HG03103 (cell line): ENCODE results near the gene PYGM.
A peak's percentile ranks its signal among the peaks of the same experiment; 100 is the strongest.

Source experiments
- ATAC-seq: cut with Tn5 transposase; IDR thresholded peaks from one replicate; pipeline ENCODE4 v1.9.1; 2021; ENCODE audit warnings: low read depth; ENCODE audit not compliant: unreplicated experiment

Gene PYGM

DNA sequence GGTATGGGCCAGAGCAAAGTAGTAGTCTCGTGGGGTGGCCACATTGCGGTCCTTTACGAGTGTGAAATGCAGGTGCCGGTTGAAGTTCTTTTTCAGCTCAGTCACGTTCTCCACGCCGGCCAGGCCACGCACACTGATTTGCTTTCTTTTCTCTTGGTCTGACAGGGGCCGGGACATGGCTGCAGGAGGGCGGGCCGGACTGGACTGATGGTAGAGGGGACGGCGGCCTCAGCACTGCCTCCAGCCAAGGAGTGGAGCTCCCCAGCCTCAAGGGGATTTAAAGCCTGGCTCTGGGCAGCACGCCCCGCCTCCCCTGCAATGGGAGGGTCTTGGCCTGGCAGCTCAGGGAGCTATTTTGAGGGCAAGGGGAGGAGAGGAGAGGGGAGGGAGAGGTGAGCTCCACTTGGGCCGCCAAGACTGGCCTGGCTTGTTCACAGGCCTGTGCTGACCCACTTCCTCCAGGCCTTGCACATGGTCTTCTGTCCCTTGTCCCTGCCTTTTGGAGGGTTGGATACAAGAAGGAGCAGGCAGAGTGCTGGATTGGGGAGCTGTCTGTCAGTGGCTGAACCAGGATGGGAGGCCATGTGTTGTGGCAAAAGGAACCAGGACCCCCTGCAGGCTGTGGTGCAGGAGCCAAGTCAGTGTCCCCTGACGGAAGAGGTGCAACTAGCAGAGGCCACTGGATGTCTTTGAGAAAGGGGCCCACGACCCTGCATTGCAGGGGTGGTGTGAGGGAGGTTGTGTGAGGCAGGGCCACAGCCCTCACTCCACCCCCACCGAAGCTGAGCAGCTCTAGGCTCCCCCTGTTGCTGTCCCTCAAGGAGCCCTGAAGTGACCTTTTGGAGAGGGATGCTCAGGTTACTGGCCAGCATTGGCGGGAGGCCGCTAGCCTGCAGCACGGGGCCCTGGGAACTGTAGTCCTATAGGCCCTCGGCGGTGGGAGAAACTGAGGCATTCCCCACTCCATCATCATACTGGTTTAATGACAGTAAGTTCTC is at the start of gene PYGM:
TSS of gene PYGM (minus strand) at position 253 of the 998 bp plus-strand sequence. CDS start at position 177, 76 bp downstream.
- ATAC-seq: no peak

DNA sequence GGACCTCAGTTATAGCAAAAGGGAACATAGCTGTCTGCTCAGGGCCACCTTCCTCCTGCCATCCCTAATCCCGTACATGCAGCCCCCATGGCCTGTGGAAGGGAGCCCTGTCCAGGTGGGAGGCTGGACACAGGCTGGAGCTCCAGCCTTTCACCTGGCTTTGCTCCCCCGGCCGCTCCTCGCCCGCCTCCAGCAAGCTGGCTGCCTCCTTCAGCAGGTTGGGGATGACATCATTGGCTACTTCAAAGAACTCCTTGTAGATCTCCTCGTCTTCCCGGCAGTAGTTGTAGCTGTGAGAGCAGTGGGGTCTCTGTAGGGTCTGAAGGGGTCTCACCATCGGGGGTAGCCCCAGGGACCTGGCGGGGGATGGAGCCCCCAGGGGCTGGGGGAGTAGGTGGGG is 45.7 kb upstream of the PYGM start:
- ATAC-seq: no peak

DNA sequence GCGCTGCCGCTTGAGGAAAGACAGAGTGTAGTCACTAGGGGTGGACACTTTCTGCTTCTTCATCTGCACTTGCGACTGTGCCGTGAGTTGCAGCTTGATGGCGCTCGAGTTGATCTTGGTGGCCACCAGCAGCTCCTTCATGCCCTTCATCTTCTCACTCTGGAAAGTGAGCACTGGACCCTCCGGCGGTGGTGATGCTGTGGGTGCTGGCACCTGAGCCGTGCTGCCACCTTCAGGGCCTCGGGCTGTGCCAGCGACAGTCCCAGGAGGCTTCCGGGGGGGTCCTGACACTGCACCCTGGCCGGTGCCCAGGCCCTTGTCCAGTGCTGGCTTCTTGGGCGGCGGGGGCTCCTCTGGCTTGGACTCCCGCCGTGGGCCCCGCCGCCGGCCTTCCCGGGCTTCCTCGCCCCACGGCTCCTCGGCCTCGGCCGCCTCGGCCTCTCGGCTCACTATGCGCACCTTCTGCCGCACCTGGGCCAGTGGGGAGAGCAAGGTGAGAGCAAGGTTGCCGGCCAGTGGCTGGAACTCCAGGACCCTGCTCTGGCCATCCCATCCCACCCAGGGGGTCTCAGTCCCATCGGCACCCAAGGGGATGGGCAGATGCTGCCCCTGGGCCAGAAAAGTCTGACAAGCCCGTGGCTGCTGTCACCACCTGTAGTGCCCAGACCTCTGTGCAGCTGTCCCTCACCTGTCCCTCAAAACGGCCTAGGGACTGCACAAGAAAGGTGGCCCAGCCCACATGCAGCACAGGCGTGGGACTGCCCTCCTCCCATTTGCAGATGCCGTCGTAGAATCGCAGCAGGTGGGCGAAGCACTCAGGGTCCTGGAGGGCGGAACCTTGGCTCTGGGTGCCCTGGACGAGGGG is 44.8 kb upstream of the PYGM start:
- no peak for ATAC-seq

GRCh38 chr11:64803846-64804345 is 44.1 kb upstream of the PYGM start:
- ATAC-seq: no peak

- peak; percentile 49 for ATAC-seq
Observed at GRCh38 chr11:64803158-64803845, 43.5 kb upstream of the PYGM start, which contains the start of gene MAP4K2. Gene MAP4K2, minus strand, starts transcription at chr11:64803214. Its CDS starts 65 bp downstream, at chr11:64803149.

DNA sequence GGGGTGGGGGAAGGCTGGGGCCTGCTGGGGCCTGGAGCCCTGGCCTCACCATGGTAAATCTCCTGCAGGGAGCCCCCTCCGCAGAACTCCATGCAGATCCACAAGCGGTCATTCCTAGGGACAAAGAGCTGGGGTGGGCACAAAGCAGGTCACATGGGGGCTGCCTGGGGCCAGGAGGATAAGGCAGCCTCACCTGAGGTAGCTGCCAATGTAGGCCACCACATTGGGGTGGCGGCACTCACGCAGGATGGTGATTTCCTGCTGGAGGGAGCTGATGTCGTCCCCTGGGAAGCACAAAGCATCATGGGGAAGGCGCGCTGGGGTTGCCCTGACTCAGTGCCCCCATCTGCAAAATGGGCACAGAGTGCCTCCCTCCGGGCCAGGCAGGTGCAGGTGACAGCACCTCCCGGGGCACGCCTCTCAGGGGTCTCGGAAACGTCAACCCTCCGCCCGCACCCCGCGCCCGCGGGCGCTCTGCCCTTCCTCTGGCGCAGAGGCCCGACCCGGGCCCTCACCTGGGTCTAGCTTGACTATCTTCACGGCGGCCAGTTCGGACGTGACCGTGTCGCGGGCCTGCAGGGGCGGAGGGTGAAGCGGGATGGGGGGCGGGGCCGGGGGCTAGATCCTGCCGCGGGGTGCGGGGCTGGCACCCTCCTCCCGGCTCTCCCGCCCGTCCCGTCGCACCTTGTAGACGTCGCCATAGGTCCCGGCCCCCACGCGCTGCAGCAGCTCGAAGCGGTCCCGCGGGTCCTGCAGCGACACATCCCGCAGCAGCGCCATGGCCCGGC is 42.8 kb upstream of the PYGM start:
- no peak for ATAC-seq

GRCh38 chr11:64801561-64802369 is 42.0 kb upstream of the PYGM start:
- no peak for ATAC-seq

- ATAC-seq: no peak
Observed at GRCh38 chr11:64801158-64801464, 41.3 kb upstream of the PYGM start.

GRCh38 chr11:64800303-64801157 is 40.8 kb upstream of the PYGM start:
- ATAC-seq: no peak

DNA sequence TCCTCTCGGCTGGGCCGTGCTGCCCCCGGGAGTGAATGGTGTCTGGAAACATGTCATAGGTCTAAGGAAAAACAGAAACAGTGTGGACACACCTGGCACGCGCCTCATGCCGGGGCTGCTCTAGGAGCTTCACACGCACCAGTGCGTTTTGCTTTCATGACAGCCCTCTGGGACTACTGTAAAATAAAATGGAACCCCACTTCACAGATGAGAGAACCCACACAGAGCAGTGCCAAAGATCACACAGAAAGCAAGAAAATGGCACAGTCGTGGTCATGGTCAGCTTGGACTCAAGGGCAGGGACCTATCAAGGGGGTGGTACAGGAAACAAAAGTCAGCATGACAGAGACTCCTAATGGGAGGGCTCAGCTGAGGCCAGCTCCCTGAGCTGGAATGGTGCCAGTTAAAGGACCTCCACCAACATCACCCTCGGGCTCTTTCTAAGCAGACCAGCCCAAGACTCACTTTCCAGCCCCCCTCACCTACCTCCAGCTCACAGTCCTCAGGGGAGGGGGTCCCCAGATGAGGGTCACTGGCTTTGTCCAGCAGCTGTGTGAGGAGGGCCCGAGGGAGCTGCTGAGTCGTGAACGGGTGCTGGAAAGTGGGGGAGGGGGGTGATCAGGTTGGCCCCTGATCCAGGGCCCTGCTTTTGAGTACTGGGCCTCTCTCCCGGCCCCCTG is 40.0 kb upstream of the PYGM start:
- ATAC-seq: no peak

- ATAC-seq: no peak
Observed at GRCh38 chr11:64799256-64799622, 39.5 kb upstream of the PYGM start.

DNA sequence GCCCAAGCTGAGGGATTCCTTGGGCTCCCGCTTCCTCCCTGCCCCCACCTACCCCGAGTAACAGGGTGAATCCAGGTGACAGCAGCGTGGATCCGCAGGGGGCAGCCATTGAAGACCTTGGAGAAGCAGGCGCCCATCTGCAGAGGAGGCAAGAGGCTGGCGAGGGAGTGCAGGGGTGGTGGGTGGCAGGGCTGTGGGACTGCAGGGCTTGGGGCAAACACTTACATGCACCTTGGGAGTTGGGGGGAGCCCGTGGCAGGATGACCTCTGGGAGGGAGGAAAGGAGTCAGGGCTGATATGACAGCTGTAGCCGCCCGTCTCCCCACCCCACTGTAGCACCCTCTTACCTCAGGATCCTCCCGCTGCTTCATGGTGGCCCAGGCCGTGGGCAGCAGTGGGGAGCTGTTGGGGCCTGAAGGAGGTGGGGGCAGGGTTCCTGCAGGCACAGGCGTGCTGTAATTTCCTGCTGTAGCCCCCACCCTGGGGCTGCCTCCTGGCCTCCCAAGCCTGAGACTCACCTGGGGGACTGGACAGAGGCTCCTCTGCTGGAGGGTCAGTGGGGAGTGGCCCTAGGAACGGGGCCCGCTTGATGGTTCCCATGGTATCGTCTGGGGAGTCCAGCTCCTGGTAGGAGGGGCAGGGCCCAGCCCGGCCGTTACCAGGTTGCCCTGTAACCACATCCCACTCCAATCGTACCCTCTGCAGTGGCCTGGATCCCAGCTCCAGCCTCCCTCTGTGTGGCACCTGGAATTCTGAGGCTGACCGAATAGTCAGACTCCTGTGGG is 37.2 kb upstream of the PYGM start:
- ATAC-seq: no peak

- no peak for ATAC-seq
Observed at GRCh38 chr11:64796047-64796756, 36.4 kb upstream of the PYGM start.

DNA sequence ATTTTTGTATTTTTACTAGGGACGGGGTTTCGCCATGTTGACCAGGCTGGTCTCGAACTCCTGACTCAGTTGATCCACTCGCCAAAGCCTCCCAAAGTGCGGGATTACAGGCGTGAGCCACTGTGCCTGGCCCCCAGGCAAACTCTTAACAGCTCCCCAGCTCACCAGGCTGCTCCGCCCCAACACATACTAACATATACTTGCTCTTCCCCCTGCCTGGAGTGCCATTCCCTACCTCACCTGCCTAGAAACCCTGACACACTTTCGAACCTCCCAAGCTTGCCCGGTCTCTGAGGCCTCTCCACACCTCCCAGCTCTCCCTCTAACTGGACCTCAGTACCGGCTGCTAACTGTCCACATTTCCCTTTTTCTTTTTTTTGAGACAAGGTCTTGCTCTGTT is 34.8 kb upstream of the PYGM start:
- ATAC-seq: no peak

- no peak for ATAC-seq
Observed at GRCh38 chr11:64793271-64794160, 33.7 kb upstream of the PYGM start.
